OCI-LY1 (cell line): ENCODE data around the gene MCC.

Source experiments
- EZH2 ChIP-seq: fragments of 200-600 bp; sonication (generic), shearing (Covaris generic); IDR thresholded peaks from 2 replicates; pipeline ENCODE4 v1.8.0; 2017; ENCODE audit warnings: borderline replicate concordance, mixed run types, mild to moderate bottlenecking, antibody characterized with exemption, low read length, moderate library complexity, mixed read lengths
- TF ChIP-seq, protein P1 (sequence below): fragments of 200-600 bp; sonication (generic), shearing (Covaris generic); IDR thresholded peaks from 2 replicates; pipeline ENCODE4 v1.5.1; 2017; ENCODE audit warnings: mild to moderate bottlenecking, antibody characterized with exemption, low read length, moderate library complexity, mixed read lengths

DNA sequence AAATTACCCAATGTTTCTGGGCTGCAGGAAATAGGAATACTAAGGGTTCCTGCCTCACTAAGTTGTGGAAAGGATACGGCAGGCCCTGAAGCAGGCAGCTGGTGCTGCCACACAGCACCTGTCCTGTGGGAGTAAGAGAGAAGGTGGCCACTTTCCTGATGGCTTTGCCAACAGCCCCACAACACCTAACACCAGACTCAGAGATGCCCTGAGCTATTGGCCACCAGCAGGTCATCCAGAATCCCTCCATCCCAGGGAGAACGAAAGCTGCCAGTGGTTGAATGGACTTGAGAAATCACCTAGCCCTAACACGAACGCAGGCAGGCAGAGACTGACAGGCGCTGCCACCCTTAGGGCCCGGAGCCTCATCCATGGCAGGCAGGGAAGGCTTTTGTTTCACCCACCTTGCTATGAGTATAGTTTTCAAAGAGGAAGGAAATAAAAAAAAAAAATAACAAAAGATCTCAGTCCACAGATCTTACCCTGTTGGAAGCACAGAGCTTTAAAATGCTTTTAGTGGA is 429.5 kb downstream of the MCC start:
- TF ChIP-seq, protein P1, sequence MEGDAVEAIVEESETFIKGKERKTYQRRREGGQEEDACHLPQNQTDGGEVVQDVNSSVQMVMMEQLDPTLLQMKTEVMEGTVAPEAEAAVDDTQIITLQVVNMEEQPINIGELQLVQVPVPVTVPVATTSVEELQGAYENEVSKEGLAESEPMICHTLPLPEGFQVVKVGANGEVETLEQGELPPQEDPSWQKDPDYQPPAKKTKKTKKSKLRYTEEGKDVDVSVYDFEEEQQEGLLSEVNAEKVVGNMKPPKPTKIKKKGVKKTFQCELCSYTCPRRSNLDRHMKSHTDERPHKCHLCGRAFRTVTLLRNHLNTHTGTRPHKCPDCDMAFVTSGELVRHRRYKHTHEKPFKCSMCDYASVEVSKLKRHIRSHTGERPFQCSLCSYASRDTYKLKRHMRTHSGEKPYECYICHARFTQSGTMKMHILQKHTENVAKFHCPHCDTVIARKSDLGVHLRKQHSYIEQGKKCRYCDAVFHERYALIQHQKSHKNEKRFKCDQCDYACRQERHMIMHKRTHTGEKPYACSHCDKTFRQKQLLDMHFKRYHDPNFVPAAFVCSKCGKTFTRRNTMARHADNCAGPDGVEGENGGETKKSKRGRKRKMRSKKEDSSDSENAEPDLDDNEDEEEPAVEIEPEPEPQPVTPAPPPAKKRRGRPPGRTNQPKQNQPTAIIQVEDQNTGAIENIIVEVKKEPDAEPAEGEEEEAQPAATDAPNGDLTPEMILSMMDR = no peak
- TF ChIP-seq EZH2 = no peak
